ENCODE measurements around the gene MYO10. TPM values are rescaled to one million over a fixed set of nuclear protein-coding genes. Genes with fewer than 3 reads are reported as not detected.

Gene MYO10
- polyA plus RNA-seq, 3 donors = 0.23 to 1.1 (median 0.35) TPM

- WGBS (ENCODE audit: insufficient coverage) = 77% methylated on average over 5 of the region's 8 CpGs
- H3K79me2 ChIP-seq (ENCODE audit: insufficient read depth, low read length) = no peaks in the 10 kb centered on the region
These were observed 45.1 kb downstream of the MYO10 start for GRCh38 chr5:16891033-16891432.

GRCh38 chr5:16889972-16890519 lies 46.0 kb downstream of the MYO10 start:
- no peaks in the 10 kb centered on the region for H3K79me2 ChIP-seq (ENCODE audit: insufficient read depth, low read length)
- peaks cover 0 to 1% (median 0%) of the 10 kb centered on the region in 3 donors for H3K27me3 Mint-ChIP-seq (ENCODE audit: low read depth in 3 of 3)
- no CpG with 5 or more reads among the region's 5 CpGs for WGBS (ENCODE audit: insufficient coverage)
- no peak overlapping the region for H3K4me3 Mint-ChIP-seq
- H3K36me3 Mint-ChIP-seq = no peaks in the 10 kb centered on the region
- no peak overlapping the region for H2AFZ ChIP-seq (ENCODE audit: insufficient read depth, low read depth, low read length, poor library complexity, severe bottlenecking)
- no peaks in the 10 kb centered on the region for H3K9me3 ChIP-seq (replicated peaks in 1 of 2; ENCODE audit: control insufficient read depth in 1 of 2, insufficient read depth in 1 of 2, low read length in 2 of 2)
- peaks cover 0 to 10% (median 2%) of the 10 kb centered on the region in 7 donors for H3K9me3 Mint-ChIP-seq
- TF ChIP-seq CTCF (IDR thresholded peaks at IDR 0.05) = no peak
- H3K4me1 Mint-ChIP-seq = peaks cover 2% of the 10 kb centered on the region
- intact Hi-C loops (cut with micrococcal nuclease) = no loop called here
- no peak overlapping the region for H3K27ac ChIP-seq (ENCODE audit: low read depth in 1 of 2, low read length in 2 of 2)
- H3K27ac Mint-ChIP-seq = no peak overlapping the region
- no peaks in the 10 kb centered on the region for H3K36me3 ChIP-seq (replicated peaks in 1 of 2; ENCODE audit: control insufficient read depth in 1 of 2, insufficient read depth in 2 of 2, low read length in 2 of 2)
- no peak overlapping the region for H3K9ac ChIP-seq (ENCODE audit: insufficient read depth, low read length, poor library complexity, severe bottlenecking)
- H3K4me3 ChIP-seq (replicated peaks in 1 of 3; ENCODE audit: low read depth in 2 of 3, low read length in 3 of 3) = no peak overlapping the region
- H3K27me3 ChIP-seq (ENCODE audit: control insufficient read depth in 2 of 2, insufficient read depth in 2 of 2, low read length in 2 of 2) = no peaks in the 10 kb centered on the region
- no peaks in the 10 kb centered on the region for H3K4me1 ChIP-seq (ENCODE audit: control insufficient read depth in 1 of 2, insufficient read depth in 2 of 2, low read length in 2 of 2)
- no peaks in the 10 kb centered on the region for H4K20me1 ChIP-seq (ENCODE audit: insufficient read depth, low read length)
- no peak for DNase-seq
- no peak overlapping the region for H3K4me2 ChIP-seq (replicated peaks; ENCODE audit: extremely low read depth, low read length, poor library complexity, severe bottlenecking)

More at GRCh38 chr5:16891033-16891432, 45.1 kb downstream of the MYO10 start:
- no peaks in the 10 kb centered on the region for H3K36me3 Mint-ChIP-seq
- no peak overlapping the region for H3K27ac Mint-ChIP-seq
- H3K4me2 ChIP-seq (replicated peaks; ENCODE audit: extremely low read depth, low read length, poor library complexity, severe bottlenecking) = no peak overlapping the region
- intact Hi-C loops (cut with micrococcal nuclease) = no loop called here
- H3K9ac ChIP-seq (ENCODE audit: insufficient read depth, low read length, poor library complexity, severe bottlenecking) = no peak overlapping the region
- H3K27ac ChIP-seq (ENCODE audit: low read depth in 1 of 2, low read length in 2 of 2) = no peak overlapping the region
- no peak overlapping the region for H3K4me3 Mint-ChIP-seq
- no peaks in the 10 kb centered on the region for H4K20me1 ChIP-seq (ENCODE audit: insufficient read depth, low read length)
- no peak for DNase-seq
- H3K9me3 Mint-ChIP-seq = peaks cover 0 to 10% (median 2%) of the 10 kb centered on the region in 7 donors
- no peaks in the 10 kb centered on the region for H3K27me3 ChIP-seq (ENCODE audit: control insufficient read depth in 2 of 2, insufficient read depth in 2 of 2, low read length in 2 of 2)
- H3K9me3 ChIP-seq (replicated peaks in 1 of 2; ENCODE audit: control insufficient read depth in 1 of 2, insufficient read depth in 1 of 2, low read length in 2 of 2) = no peaks in the 10 kb centered on the region
- TF ChIP-seq CTCF (IDR thresholded peaks at IDR 0.05) = no peak
- H2AFZ ChIP-seq (ENCODE audit: insufficient read depth, low read depth, low read length, poor library complexity, severe bottlenecking) = no peak overlapping the region
- H3K4me1 Mint-ChIP-seq = peaks cover 2% of the 10 kb centered on the region
- peaks cover 0 to 1% (median 0%) of the 10 kb centered on the region in 3 donors for H3K27me3 Mint-ChIP-seq (ENCODE audit: low read depth in 3 of 3)
- H3K4me3 ChIP-seq (replicated peaks in 1 of 3; ENCODE audit: low read depth in 2 of 3, low read length in 3 of 3) = no peak overlapping the region
- H3K36me3 ChIP-seq (replicated peaks in 1 of 2; ENCODE audit: control insufficient read depth in 1 of 2, insufficient read depth in 2 of 2, low read length in 2 of 2) = no peaks in the 10 kb centered on the region
- no peaks in the 10 kb centered on the region for H3K4me1 ChIP-seq (ENCODE audit: control insufficient read depth in 1 of 2, insufficient read depth in 2 of 2, low read length in 2 of 2)
